ENCODE data around the gene YY1. TPM values are rescaled to one million over a fixed set of nuclear protein-coding genes. Genes with fewer than 3 reads are reported as not detected.
"Not testable (repeated sequence)": the region's sequence is repeated elsewhere in the genome, so short reads cannot be mapped to it uniquely, and the experiment has no call there.

The YY1 gene
- total RNA-seq, 4 donors from 2014 or later: 30.6 to 46.5 (median 33.5) TPM

DNA sequence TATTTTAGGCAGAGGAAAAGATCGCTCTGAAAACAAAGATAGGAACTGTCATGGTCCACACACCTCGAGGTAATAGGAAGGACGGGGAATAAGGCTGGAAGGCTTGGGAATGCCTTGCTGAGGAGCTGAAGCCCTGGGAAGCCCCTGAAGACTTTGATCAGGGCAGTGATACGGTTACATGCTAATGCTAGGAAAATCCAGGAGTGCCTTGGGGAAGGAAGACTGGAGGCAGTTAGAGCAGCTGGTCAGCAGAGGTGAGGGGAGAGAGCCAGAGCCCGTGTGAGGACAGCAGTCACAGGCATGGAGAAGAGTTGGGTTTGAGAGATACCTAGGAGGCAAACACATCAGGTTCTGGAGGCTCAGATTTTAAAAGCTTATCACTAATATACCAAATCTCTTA is 8.6 kb upstream of the YY1 start:
- TF ChIP-seq POLR2A (IDR thresholded peaks at IDR 0.05): no peak
- TF ChIP-seq, protein P1, sequence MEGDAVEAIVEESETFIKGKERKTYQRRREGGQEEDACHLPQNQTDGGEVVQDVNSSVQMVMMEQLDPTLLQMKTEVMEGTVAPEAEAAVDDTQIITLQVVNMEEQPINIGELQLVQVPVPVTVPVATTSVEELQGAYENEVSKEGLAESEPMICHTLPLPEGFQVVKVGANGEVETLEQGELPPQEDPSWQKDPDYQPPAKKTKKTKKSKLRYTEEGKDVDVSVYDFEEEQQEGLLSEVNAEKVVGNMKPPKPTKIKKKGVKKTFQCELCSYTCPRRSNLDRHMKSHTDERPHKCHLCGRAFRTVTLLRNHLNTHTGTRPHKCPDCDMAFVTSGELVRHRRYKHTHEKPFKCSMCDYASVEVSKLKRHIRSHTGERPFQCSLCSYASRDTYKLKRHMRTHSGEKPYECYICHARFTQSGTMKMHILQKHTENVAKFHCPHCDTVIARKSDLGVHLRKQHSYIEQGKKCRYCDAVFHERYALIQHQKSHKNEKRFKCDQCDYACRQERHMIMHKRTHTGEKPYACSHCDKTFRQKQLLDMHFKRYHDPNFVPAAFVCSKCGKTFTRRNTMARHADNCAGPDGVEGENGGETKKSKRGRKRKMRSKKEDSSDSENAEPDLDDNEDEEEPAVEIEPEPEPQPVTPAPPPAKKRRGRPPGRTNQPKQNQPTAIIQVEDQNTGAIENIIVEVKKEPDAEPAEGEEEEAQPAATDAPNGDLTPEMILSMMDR (IDR thresholded peaks at IDR 0.05): no peak
- intact Hi-C loops (cut with DNase I): no loop called here
- 83% methylated on average over 5 of the region's 5 CpGs for WGBS, 2 donors

DNA sequence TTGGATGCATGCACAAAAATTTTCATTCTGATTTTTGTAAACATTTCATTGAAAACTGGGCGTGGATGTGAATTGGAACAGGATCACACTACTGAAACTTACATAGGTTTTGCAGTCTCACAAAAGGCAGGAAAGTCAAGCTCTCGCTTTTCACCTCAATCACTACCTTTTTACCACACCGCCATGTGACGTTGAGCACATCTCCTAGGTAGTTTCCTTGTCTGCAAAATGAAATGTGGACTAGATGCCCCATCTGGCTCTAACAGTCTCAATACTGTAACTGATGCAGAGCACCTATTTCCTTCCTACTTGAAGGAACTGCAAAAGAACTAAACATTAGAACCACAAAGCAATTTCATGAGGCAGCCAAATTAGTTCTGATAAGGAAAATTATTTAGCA is 4.4 kb upstream of the YY1 start:
- Histone ChIP-seq H3K27me3 (no peaks in the 10 kb centered on the region), H3K27ac (no peak overlapping the region), H3K9me3 (no peaks in the 10 kb centered on the region), H3K36me3 (peaks cover 0 to 23% (median 0%) of the 10 kb centered on the region in 3 donors), H3K4me1 (peaks cover 12 to 40% (median 19%) of the 10 kb centered on the region in 3 donors), H3K4me3 (no peak overlapping the region)
- DNase-seq: no peak
- WGBS, 2 donors: 73% methylated on average over 4 of the region's 4 CpGs
- intact Hi-C loops (cut with DNase I): no loop called here
- no peak for TF ChIP-seq POLR2A (IDR thresholded peaks at IDR 0.05)
- TF ChIP-seq, protein P1 (IDR thresholded peaks at IDR 0.05): no peak

More for the DNA sequence above, 8.6 kb upstream of the YY1 start:
- H3K36me3 ChIP-seq: peaks cover 0 to 32% (median 0%) of the 10 kb centered on the region in 3 donors
- no peak for DNase-seq
- H3K4me3 ChIP-seq: no peak overlapping the region
- peaks cover 0 to 16% (median 0%) of the 10 kb centered on the region in 3 donors for H3K4me1 ChIP-seq
- H3K27ac ChIP-seq: no peak overlapping the region
- no peaks in the 10 kb centered on the region for H3K27me3 ChIP-seq
- H3K9me3 ChIP-seq: no peaks in the 10 kb centered on the region

DNA sequence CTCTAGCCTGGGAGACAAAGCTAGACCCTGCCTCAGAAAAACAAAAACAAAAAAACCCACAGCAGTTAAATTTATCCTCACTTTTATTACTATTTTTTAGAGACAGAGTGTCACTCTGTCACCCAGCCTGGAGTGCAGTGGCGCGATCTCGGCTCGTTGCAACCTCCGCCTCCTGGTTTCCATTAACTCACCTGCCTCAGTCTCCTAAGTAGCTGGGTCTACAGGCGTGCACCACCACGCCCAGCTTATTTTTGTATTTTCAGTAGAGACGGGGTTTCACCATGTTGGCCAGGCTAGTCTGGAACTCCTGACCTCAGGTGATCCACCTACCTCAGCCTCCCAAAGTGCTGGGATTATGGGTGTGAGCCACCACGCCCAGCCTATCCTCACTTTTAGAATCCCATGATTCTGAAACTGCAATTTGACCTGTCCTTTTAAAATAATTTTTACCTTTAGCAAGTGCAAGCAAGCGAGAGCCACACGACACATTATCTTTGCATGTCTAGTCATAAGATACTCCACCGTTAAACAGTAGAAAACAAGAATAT is 2.6 kb upstream of the YY1 start:
- H3K27me3 ChIP-seq; H3K36me3 ChIP-seq; H3K9me3 ChIP-seq; DNase-seq; intact Hi-C loops (cut with DNase I): not testable (repeated sequence)
- peaks cover 16 to 47% (median 22%) of the 10 kb centered on the region in 3 donors for H3K4me1 ChIP-seq
- WGBS, 2 donors: 61 to 68% methylated on average over 12 of the region's 12 CpGs
- peak overlapping the region in 3 of 4 donors; percentile 96 to 100 (median 99) for H3K4me3 ChIP-seq
- peak overlapping the region in 2 of 4 donors; percentile 96 to 100 for H3K27ac ChIP-seq

DNA sequence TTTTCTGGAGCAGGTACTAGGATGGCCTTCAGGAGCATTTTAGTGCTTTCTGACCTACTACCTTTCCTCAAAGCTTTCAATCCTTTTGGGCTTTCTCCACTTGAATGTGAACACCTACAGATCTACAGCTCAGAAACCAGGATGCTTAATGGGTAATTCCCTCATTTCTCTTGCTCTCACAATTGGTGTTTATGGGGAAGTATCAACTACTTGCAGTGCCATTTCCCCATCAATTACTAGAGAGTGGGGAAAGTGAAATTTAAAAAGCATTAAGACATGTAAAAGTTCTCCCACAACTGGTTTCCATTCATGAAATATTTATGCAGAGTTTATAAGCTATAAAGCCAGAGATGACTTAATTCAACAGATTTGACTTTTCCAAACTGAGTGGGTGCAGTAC is 2.1 kb upstream of the YY1 start:
- intact Hi-C loops (cut with DNase I): no loop called here
- peak overlapping the region; percentile 96 to 100 (median 100) for H3K4me3 ChIP-seq
- peaks cover 0 to 5% (median 0%) of the 10 kb centered on the region in 3 donors for H3K36me3 ChIP-seq
- TF ChIP-seq, protein P1 (IDR thresholded peaks at IDR 0.05): no peak
- no peak for TF ChIP-seq POLR2A (IDR thresholded peaks at IDR 0.05)
- no peaks in the 10 kb centered on the region for H3K9me3 ChIP-seq
- no peaks in the 10 kb centered on the region for H3K27me3 ChIP-seq
- peak overlapping the region; percentile 7 to 100 (median 54) for H3K27ac ChIP-seq
- peaks cover 21 to 52% (median 26%) of the 10 kb centered on the region in 3 donors for H3K4me1 ChIP-seq
- no peak for DNase-seq

DNA sequence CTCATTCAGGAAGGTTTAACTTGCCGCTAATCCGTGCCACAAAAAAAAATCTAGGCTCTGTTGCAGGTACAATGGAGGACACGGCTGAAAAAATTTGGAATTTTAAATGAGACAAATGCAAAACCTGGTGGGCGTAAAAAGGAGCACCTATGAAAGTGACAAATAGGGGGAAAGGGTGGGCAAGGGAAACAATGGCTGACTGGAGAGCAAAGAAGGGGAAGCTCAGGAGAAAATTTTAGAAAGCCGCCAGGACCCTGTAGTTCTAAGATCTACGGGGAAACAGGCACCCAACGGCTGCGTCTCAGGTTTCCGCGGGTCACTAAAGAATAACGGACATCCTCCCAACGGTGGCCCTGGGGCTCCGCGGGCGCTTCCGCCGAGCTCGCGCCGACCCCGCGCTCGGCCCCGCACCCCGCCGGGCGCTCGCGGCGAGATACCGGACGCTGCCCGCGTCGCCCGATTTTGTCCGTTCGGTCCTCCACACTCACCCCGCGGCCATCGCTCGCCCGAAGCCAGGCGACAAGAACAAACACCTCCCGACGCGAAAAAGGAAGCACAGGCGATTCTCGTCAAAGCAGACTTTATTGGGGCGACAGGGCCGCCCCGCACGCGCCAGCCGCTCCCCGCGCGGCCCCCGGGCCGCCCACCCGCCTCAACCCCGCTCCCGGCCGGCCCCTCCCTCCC is 1.1 kb upstream of the YY1 start:
- H3K4me3 ChIP-seq: peak overlapping the region; percentile 96 to 100 (median 100)
- 0% methylated on average over 15 to 36 of the region's 64 CpGs for WGBS, 2 donors
- DNase-seq: no peak
- no peaks in the 10 kb centered on the region for H3K27me3 ChIP-seq
- TF ChIP-seq POLR2A (IDR thresholded peaks at IDR 0.05): no peak
- TF ChIP-seq, protein P1 (IDR thresholded peaks at IDR 0.05): no peak
- intact Hi-C loops (cut with DNase I): no loop called here
- H3K36me3 ChIP-seq: no peaks in the 10 kb centered on the region
- peak overlapping the region; percentile 96 to 100 (median 100) for H3K27ac ChIP-seq
- no peaks in the 10 kb centered on the region for H3K9me3 ChIP-seq
- H3K4me1 ChIP-seq: peaks cover 21 to 62% (median 36%) of the 10 kb centered on the region in 3 donors

All from esophagus squamous epithelium (tissue), 5 donors.